Astrocyte (in vitro differentiated cells and primary cell): Measurements from ENCODE around the gene PON1. TPM values are rescaled to one million over a fixed set of nuclear protein-coding genes. Genes with fewer than 3 reads are reported as not detected.
A peak's percentile ranks its signal among the peaks of the same experiment; 100 is the strongest.

Source experiments
- DNase-seq: peaks from one replicate; pipeline ENCODE4 v3.0.0-alpha.2; 2010; ENCODE audit warnings: low read depth
- FAIRE-seq: peaks from 2 replicates; lab custom pipeline; 2011; peaks lifted over from hg19 to GRCh38; lab: Jason Lieb, UNC
- H2AFZ ChIP-seq: 2 replicates; pipeline ENCODE4 v1.6.0; 2012; ENCODE audit warnings: low read depth, low read length, inconsistent platforms
- H3K27ac ChIP-seq: 2 replicates; pipeline ENCODE4 v1.5.1; 2011; ENCODE audit warnings: low read depth, low read length, inconsistent platforms
- H3K27me3 ChIP-seq: 2 replicates; pipeline ENCODE4 v1.6.0; 2011; ENCODE audit warnings: low read length, inconsistent platforms; ENCODE audit not compliant: insufficient read depth
- H3K36me3 ChIP-seq: 2 replicates; pipeline ENCODE4 v1.5.1; 2011; ENCODE audit warnings: low read length, inconsistent platforms; ENCODE audit not compliant: insufficient read depth
- H3K4me1 ChIP-seq: 2 replicates; pipeline ENCODE4 v1.5.1; 2011; ENCODE audit warnings: low read length, inconsistent platforms; ENCODE audit not compliant: insufficient read depth
- H3K4me2 ChIP-seq: 2 replicates; pipeline ENCODE4 v1.6.0; 2012; ENCODE audit warnings: low read length, inconsistent platforms
- H3K4me3 ChIP-seq: 2 replicates; pipeline ENCODE4 v1.5.1; 2011; ENCODE audit warnings: low read depth, mild to moderate bottlenecking, low read length, inconsistent platforms; ENCODE audit not compliant: insufficient read depth
- H3K79me2 ChIP-seq: 2 replicates; pipeline ENCODE4 v1.6.0; 2012; ENCODE audit warnings: mild to moderate bottlenecking, low read length, inconsistent platforms; ENCODE audit not compliant: insufficient read depth
- H3K9ac ChIP-seq: 2 replicates; pipeline ENCODE4 v1.6.0; 2012; ENCODE audit warnings: mild to moderate bottlenecking, low read length, inconsistent platforms
- H3K9me3 ChIP-seq: 2 replicates; pipeline ENCODE4 v1.5.1; 2012; ENCODE audit warnings: low read depth, mild to moderate bottlenecking, low read length, inconsistent platforms; ENCODE audit not compliant: insufficient read depth
- H4K20me1 ChIP-seq: 2 replicates; pipeline ENCODE4 v1.6.0; 2012; ENCODE audit warnings: low read length, inconsistent platforms; ENCODE audit not compliant: insufficient read depth
- H3K27ac Mint-ChIP-seq: one replicate; pipeline ENCODE4 v1.8.0; 2021; ENCODE audit warnings: mild to moderate bottlenecking, mixed read lengths; ENCODE audit not compliant: unreplicated experiment
- H3K27me3 Mint-ChIP-seq: one replicate; pipeline ENCODE4 v1.8.0; 2021; ENCODE audit warnings: low read depth, mixed read lengths; ENCODE audit not compliant: unreplicated experiment
- H3K36me3 Mint-ChIP-seq: one replicate; pipeline ENCODE4 v1.8.0; 2021; ENCODE audit warnings: low read depth, mixed read lengths; ENCODE audit not compliant: unreplicated experiment
- H3K4me1 Mint-ChIP-seq: one replicate; pipeline ENCODE4 v1.8.0; 2021; ENCODE audit warnings: low read depth, mixed read lengths; ENCODE audit not compliant: unreplicated experiment
- H3K4me3 Mint-ChIP-seq: one replicate; pipeline ENCODE4 v1.8.0; 2021; ENCODE audit warnings: mild to moderate bottlenecking, moderate library complexity, mixed read lengths; ENCODE audit not compliant: unreplicated experiment
- H3K9me3 Mint-ChIP-seq: one replicate; pipeline ENCODE4 v1.8.0; 2021; ENCODE audit warnings: mild to moderate bottlenecking, mixed read lengths; ENCODE audit not compliant: unreplicated experiment
- CTCF ChIP-seq: IDR thresholded peaks from 2 replicates; pipeline ENCODE4 v1.5.1; 2011; ENCODE audit warnings: low read depth, mild to moderate bottlenecking, inconsistent platforms, low read length, moderate library complexity; ENCODE audit not compliant: insufficient read depth
- EZH2 ChIP-seq: IDR thresholded peaks from 2 replicates; pipeline ENCODE4 v1.6.1; 2012; ENCODE audit warnings: mild to moderate bottlenecking, low read length, inconsistent platforms; ENCODE audit not compliant: insufficient read depth
- total RNA-seq: library from RNA; stranded (reverse); gene quantifications from 2 replicates; pipeline ENCODE4 v1.2.1, GENCODE V29; 2021

PON1 gene
- total RNA-seq, 1 donor from 2014 or later = 1.00 TPM

DNA sequence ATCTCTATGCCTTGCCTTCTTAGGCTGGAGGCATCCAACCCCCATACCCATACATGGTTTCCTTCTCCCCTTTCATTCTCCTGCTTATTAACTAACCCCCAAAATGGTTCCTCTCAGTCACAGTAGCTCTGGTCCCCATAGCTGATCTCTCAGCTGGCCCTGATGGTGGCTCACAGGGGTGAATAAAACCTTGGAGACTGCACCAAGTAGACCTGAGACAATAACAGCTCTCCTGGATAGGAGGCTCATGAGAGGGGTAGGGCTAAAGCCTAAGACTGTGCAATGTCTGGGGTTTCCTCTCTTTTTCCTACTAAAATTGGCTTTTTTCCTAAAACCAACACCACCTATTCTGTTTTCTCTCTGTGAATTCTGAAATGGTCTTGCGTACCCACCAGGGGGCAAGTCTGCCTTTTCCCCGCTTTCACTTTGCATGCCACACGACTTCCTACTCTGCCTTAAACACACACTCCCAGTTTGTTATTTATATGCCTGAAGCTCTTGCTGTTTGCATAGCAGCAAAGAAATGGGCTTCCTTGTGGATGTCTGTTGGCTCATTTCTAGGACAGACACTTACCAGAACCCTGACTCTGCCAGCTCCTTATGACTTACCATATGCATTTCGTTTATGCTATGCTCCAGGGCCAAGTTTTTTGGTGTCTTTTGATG lies 18.4 kb upstream of the PON1 start:
- H2AFZ ChIP-seq = no peak overlapping the region
- Mint-ChIP-seq H3K4me1 (no peaks in the 10 kb centered on the region), H3K4me3 (no peak overlapping the region), H3K27me3 (peaks cover 5% of the 10 kb centered on the region), H3K9me3 (peaks cover 2% of the 10 kb centered on the region), H3K27ac (no peak overlapping the region), H3K36me3 (no peaks in the 10 kb centered on the region)
- no peak overlapping the region for H3K4me2 ChIP-seq
- no peaks in the 10 kb centered on the region for H3K4me1 ChIP-seq
- no peaks in the 10 kb centered on the region for H3K79me2 ChIP-seq
- H3K27me3 ChIP-seq = no peaks in the 10 kb centered on the region
- H3K27ac ChIP-seq = no peak overlapping the region
- DNase-seq (no peak), FAIRE-seq (no peak)
- no peaks in the 10 kb centered on the region for H3K36me3 ChIP-seq
- H3K9me3 ChIP-seq = no peaks in the 10 kb centered on the region
- H3K4me3 ChIP-seq = no peak overlapping the region
- TF ChIP-seq CTCF (peak; percentile 3), EZH2 (no peak)
- no peak overlapping the region for H3K9ac ChIP-seq
- no peaks in the 10 kb centered on the region for H4K20me1 ChIP-seq

GRCh38 chr7:95342029-95342428 lies 17.7 kb upstream of the PON1 start:
- Histone ChIP-seq H3K4me1 (no peaks in the 10 kb centered on the region), H4K20me1 (no peaks in the 10 kb centered on the region), H3K9me3 (no peaks in the 10 kb centered on the region), H3K79me2 (no peaks in the 10 kb centered on the region), H3K4me3 (no peak overlapping the region), H3K9ac (no peak overlapping the region), H3K27me3 (no peaks in the 10 kb centered on the region), H2AFZ (no peak overlapping the region), H3K4me2 (no peak overlapping the region), H3K36me3 (no peaks in the 10 kb centered on the region), H3K27ac (no peak overlapping the region)
- H3K4me3 Mint-ChIP-seq = no peak overlapping the region
- peaks cover 5% of the 10 kb centered on the region for H3K27me3 Mint-ChIP-seq
- no peak for TF ChIP-seq EZH2
- no peak for TF ChIP-seq CTCF
- no peak for DNase-seq
- no peak overlapping the region for H3K27ac Mint-ChIP-seq
- no peaks in the 10 kb centered on the region for H3K4me1 Mint-ChIP-seq
- FAIRE-seq = no peak
- no peaks in the 10 kb centered on the region for H3K36me3 Mint-ChIP-seq
- peaks cover 3% of the 10 kb centered on the region for H3K9me3 Mint-ChIP-seq

DNA sequence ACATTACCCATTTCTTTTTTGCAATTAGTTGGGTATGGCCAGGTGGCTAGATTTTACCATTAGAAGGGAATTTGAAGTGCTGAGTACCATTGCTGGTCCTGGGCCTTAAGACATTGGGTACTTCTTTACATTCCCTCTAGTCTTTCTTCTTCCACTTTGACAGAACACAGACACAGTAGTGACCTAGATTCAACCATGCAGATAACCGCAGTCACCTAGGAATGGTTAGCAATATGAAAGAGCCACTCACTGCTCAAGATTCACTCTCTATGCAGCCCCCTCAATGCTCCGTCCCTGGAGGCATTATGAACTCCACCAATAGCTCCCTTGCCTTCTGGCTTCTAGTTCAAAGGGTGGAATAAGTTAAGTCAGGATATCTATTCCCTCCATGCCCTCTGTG lies 16.2 kb upstream of the PON1 start:
- Histone ChIP-seq H3K4me3 (no peak overlapping the region), H3K27ac (no peak overlapping the region), H3K79me2 (no peaks in the 10 kb centered on the region), H3K4me1 (peaks cover 2% of the 10 kb centered on the region), H3K27me3 (no peaks in the 10 kb centered on the region), H3K9ac (no peak overlapping the region), H3K4me2 (no peak overlapping the region), H3K36me3 (no peaks in the 10 kb centered on the region), H4K20me1 (no peaks in the 10 kb centered on the region), H3K9me3 (no peaks in the 10 kb centered on the region), H2AFZ (no peak overlapping the region)
- H3K4me1 Mint-ChIP-seq = peaks cover 8% of the 10 kb centered on the region
- no peaks in the 10 kb centered on the region for H3K36me3 Mint-ChIP-seq
- no peak for DNase-seq
- FAIRE-seq = no peak
- peaks cover 1% of the 10 kb centered on the region for H3K9me3 Mint-ChIP-seq
- no peak overlapping the region for H3K4me3 Mint-ChIP-seq
- peaks cover 5% of the 10 kb centered on the region for H3K27me3 Mint-ChIP-seq
- no peak overlapping the region for H3K27ac Mint-ChIP-seq
- TF ChIP-seq CTCF (no peak), EZH2 (no peak)
